Measurements from ENCODE around the gene TTLL5. TPM values are rescaled to one million over a fixed set of nuclear protein-coding genes. Genes with fewer than 3 reads are reported as not detected.
A peak's percentile ranks its signal among the peaks of the same experiment; 100 is the strongest.

The TTLL5 gene
- polyA plus RNA-seq, 4 donors, result 4.6 to 14.8 (median 8.5) TPM

DNA sequence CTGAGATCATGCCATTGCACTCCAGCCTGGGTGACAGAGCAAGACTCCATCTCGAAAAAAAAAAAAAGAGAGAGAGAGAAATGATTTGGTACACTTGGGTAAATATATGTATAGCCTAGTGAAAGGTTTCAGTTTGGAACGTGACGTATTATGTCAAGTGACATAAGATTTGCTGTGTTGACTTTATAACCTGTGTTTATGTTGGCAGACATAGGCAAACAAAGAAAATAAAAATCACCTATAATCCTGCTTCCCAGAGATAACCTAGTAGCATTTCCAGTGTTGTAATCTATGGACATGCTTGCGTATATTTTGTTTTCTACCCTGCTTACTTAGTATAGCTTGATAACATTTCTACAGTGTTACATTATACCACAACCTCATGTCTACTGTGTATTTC is 17.1 kb upstream of the TTLL5 start:
- Histone ChIP-seq H3K27me3 (ENCODE audit: control insufficient read depth in 3 of 3, insufficient read depth in 3 of 3, low read length in 3 of 3) (no peaks in the 10 kb centered on the region), H3K36me3 (ENCODE audit: control insufficient read depth in 3 of 3, insufficient read depth in 2 of 3, low read depth in 1 of 3, low read length in 3 of 3) (peaks cover 3 to 39% (median 14%) of the 10 kb centered on the region in 3 donors), H3K4me3 (ENCODE audit: low read depth in 1 of 3, low read length in 3 of 3) (no peak overlapping the region), H3K4me1 (ENCODE audit: control insufficient read depth in 3 of 3, insufficient read depth in 2 of 3, low read depth in 1 of 3, low read length in 2 of 3) (no peaks in the 10 kb centered on the region), H3K27ac (ENCODE audit: low read depth in 1 of 3, low read length in 2 of 3) (no peak overlapping the region), H3K9me3 (ENCODE audit: control insufficient read depth in 2 of 2, insufficient read depth in 1 of 2, low read depth in 1 of 2, low read length in 1 of 2) (no peaks in the 10 kb centered on the region)
- no peak for FAIRE-seq
- WGBS, 3 donors, result 60 to 65% (median 61%) methylated on average over 4 of the region's 4 CpGs
- DNase-seq, result no peak

DNA sequence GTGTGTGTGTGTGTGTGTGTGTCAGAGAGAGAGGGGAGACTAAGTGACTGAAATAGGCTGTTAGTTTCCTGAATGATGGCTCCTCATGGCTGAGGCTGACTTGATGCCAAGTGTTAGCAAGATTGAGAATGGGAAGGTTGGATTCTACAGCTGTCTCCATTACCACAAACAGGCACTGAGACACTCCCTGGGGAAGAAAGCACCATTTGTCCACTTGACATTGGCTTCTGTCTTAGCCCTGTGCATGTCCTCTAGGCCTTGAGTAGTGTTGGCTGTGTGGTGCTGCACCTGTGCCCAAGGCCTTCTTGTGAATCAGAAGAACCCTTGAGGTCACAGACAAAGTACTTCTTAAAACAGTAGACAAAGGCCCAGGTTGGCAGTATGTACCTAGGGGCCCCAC is 16.0 kb upstream of the TTLL5 start:
- no peaks in the 10 kb centered on the region for H3K9me3 ChIP-seq (ENCODE audit: control insufficient read depth in 2 of 2, insufficient read depth in 1 of 2, low read depth in 1 of 2, low read length in 1 of 2)
- no peak overlapping the region for H3K27ac ChIP-seq (ENCODE audit: low read depth in 1 of 3, low read length in 2 of 3)
- H3K4me3 ChIP-seq (ENCODE audit: low read depth in 1 of 3, low read length in 3 of 3), result no peak overlapping the region
- H3K36me3 ChIP-seq (ENCODE audit: control insufficient read depth in 3 of 3, insufficient read depth in 2 of 3, low read depth in 1 of 3, low read length in 3 of 3), result peaks cover 3 to 43% (median 14%) of the 10 kb centered on the region in 3 donors
- no peaks in the 10 kb centered on the region for H3K27me3 ChIP-seq (ENCODE audit: control insufficient read depth in 3 of 3, insufficient read depth in 3 of 3, low read length in 3 of 3)
- DNase-seq, result no peak
- H3K4me1 ChIP-seq (ENCODE audit: control insufficient read depth in 3 of 3, insufficient read depth in 2 of 3, low read depth in 1 of 3, low read length in 2 of 3), result no peaks in the 10 kb centered on the region
- FAIRE-seq, result no peak

DNA sequence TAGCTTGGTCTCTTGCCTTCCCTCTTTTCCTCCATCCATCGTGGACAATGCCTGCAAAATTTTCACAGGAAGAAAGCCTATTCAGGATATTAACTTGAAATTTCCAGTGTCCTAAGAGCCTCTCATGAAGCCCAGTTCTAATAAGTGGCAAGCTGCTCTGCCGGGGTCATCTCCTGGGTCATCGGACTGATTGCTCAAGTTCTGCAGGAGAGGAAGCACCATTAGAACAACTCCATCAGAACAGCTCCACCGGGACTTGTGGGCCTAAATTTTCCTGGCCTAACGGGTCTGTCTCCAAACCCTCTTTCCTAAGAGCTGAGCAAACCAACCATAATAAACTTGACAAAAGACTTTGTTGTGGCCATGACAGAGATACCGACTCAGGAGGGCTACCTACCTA is 14.3 kb upstream of the TTLL5 start:
- H3K4me3 ChIP-seq (ENCODE audit: low read depth in 1 of 3, low read length in 3 of 3), result no peak overlapping the region
- DNase-seq (no peak), FAIRE-seq (no peak)
- no peak overlapping the region for H3K27ac ChIP-seq (ENCODE audit: low read depth in 1 of 3, low read length in 2 of 3)
- H3K36me3 ChIP-seq (ENCODE audit: control insufficient read depth in 3 of 3, insufficient read depth in 2 of 3, low read depth in 1 of 3, low read length in 3 of 3), result peaks cover 8 to 42% (median 19%) of the 10 kb centered on the region in 3 donors
- H3K27me3 ChIP-seq (ENCODE audit: control insufficient read depth in 3 of 3, insufficient read depth in 3 of 3, low read length in 3 of 3), result no peaks in the 10 kb centered on the region
- 82 to 95% (median 89%) methylated on average over 6 of the region's 6 CpGs for WGBS, 3 donors
- H3K4me1 ChIP-seq (ENCODE audit: control insufficient read depth in 3 of 3, insufficient read depth in 2 of 3, low read depth in 1 of 3, low read length in 2 of 3), result peaks cover 0 to 8% (median 0%) of the 10 kb centered on the region in 3 donors
- no peaks in the 10 kb centered on the region for H3K9me3 ChIP-seq (ENCODE audit: control insufficient read depth in 2 of 2, insufficient read depth in 1 of 2, low read depth in 1 of 2, low read length in 1 of 2)

DNA sequence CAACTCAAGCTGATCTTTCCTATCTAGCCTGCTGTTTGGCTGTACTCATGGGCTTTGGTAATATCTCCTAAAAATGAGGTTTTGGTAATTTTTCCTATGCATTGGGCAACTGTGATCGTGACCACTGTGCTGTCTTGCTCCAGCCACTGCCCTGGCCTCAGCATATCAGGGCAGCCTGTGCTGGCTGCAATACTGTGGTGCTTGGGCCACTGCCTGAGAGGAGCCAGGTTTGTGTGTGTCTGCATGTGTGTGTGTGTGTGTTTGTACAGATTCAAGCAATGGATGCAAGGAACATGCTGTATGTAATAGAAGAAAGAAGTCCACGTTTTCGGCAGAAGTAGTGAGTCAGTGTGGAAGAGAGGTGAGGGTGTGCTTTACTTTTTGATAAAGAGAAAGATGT is 13.4 kb upstream of the TTLL5 start:
- Histone ChIP-seq H3K36me3 (ENCODE audit: control insufficient read depth in 3 of 3, insufficient read depth in 2 of 3, low read depth in 1 of 3, low read length in 3 of 3) (peaks cover 8 to 41% (median 20%) of the 10 kb centered on the region in 3 donors), H3K27ac (ENCODE audit: low read depth in 1 of 3, low read length in 2 of 3) (no peak overlapping the region), H3K4me1 (ENCODE audit: control insufficient read depth in 3 of 3, insufficient read depth in 2 of 3, low read depth in 1 of 3, low read length in 2 of 3) (peaks cover 0 to 8% (median 0%) of the 10 kb centered on the region in 3 donors), H3K9me3 (ENCODE audit: control insufficient read depth in 2 of 2, insufficient read depth in 1 of 2, low read depth in 1 of 2, low read length in 1 of 2) (no peaks in the 10 kb centered on the region), H3K27me3 (ENCODE audit: control insufficient read depth in 3 of 3, insufficient read depth in 3 of 3, low read length in 3 of 3) (no peaks in the 10 kb centered on the region), H3K4me3 (ENCODE audit: low read depth in 1 of 3, low read length in 3 of 3) (no peak overlapping the region)
- no peak for FAIRE-seq
- whole genome bisulfite sequencing, 3 donors, result 90 to 92% (median 91%) methylated on average over 3 of the region's 3 CpGs
- no peak for DNase-seq

DNA sequence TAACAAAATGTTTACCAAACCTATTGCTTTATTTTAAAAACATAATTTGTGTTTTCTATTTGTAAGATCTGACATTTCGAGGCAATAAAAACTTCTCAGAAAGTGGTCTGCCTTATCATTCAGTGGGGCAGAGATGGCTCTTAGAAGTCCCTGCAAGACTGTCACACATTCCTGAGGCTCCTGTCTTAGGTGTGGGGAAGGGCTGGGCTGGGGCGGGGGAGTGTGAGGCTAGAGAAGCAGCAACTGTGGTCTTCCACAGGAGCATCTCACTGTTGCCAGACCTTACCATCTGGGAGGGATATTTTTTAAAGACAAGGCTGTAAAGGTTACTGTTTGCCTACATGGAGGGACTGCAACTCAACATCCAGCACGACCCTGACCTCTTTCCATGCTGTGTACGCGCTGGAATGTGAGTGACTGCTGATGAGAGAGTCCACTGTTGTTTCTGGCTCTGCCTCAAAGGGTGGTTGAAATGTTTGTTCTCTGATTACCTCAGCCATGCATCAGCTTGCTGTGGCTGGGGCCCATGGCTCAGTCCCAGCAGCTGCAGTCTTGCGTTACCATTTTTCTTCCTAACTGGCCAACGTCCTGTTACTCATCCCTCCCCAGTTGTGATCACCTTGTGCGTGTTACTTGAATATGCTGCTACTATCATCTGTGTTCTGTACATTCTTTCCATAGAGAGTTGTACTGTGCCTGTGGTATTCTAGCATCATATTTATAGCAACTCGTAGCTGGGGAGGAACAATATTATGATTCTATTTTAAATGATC is 12.8 kb upstream of the TTLL5 start:
- Histone ChIP-seq H3K27me3 (ENCODE audit: control insufficient read depth in 3 of 3, insufficient read depth in 3 of 3, low read length in 3 of 3) (no peaks in the 10 kb centered on the region), H3K36me3 (ENCODE audit: control insufficient read depth in 3 of 3, insufficient read depth in 2 of 3, low read depth in 1 of 3, low read length in 3 of 3) (peaks cover 8 to 47% (median 20%) of the 10 kb centered on the region in 3 donors), H3K4me1 (ENCODE audit: control insufficient read depth in 3 of 3, insufficient read depth in 2 of 3, low read depth in 1 of 3, low read length in 2 of 3) (peaks cover 0 to 11% (median 0%) of the 10 kb centered on the region in 3 donors), H3K9me3 (ENCODE audit: control insufficient read depth in 2 of 2, insufficient read depth in 1 of 2, low read depth in 1 of 2, low read length in 1 of 2) (no peaks in the 10 kb centered on the region), H3K4me3 (ENCODE audit: low read depth in 1 of 3, low read length in 3 of 3) (no peak overlapping the region), H3K27ac (ENCODE audit: low read depth in 1 of 3, low read length in 2 of 3) (no peak overlapping the region)
- DNase-seq, result peak in 1 of 2 donors; percentile 24
- 78 to 85% (median 79%) methylated on average over 9 of the region's 9 CpGs for WGBS, 3 donors
- no peak for FAIRE-seq

DNA sequence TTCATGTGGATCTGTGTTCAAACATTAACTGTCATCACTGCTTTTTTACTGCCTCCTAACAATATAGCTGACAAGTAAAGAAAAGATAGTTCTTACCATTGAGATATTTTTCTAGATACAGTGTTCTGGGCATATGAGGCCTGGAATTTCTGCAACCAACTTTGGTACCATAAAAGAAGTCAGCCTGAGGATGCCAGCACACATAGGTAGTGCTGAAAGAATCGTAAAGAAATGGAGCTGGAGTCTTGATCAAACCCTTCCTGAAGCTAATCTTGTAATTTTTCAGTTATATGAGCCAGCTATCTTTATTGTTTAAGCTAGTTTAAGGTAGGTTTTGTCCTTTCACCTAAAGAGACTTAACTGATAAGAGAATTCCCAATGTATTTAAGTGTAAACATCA is 11.7 kb upstream of the TTLL5 start:
- Histone ChIP-seq H3K36me3 (ENCODE audit: control insufficient read depth in 3 of 3, insufficient read depth in 2 of 3, low read depth in 1 of 3, low read length in 3 of 3) (peaks cover 8 to 49% (median 18%) of the 10 kb centered on the region in 3 donors), H3K27me3 (ENCODE audit: control insufficient read depth in 3 of 3, insufficient read depth in 3 of 3, low read length in 3 of 3) (no peaks in the 10 kb centered on the region), H3K9me3 (ENCODE audit: control insufficient read depth in 2 of 2, insufficient read depth in 1 of 2, low read depth in 1 of 2, low read length in 1 of 2) (no peaks in the 10 kb centered on the region), H3K4me1 (ENCODE audit: control insufficient read depth in 3 of 3, insufficient read depth in 2 of 3, low read depth in 1 of 3, low read length in 2 of 3) (peaks cover 0 to 11% (median 0%) of the 10 kb centered on the region in 3 donors), H3K4me3 (ENCODE audit: low read depth in 1 of 3, low read length in 3 of 3) (no peak overlapping the region), H3K27ac (ENCODE audit: low read depth in 1 of 3, low read length in 2 of 3) (no peak overlapping the region)
- no peak for FAIRE-seq
- no peak for DNase-seq
- 88 to 96% (median 96%) methylated on average over 1 of the region's 1 CpG for WGBS, 3 donors

DNA sequence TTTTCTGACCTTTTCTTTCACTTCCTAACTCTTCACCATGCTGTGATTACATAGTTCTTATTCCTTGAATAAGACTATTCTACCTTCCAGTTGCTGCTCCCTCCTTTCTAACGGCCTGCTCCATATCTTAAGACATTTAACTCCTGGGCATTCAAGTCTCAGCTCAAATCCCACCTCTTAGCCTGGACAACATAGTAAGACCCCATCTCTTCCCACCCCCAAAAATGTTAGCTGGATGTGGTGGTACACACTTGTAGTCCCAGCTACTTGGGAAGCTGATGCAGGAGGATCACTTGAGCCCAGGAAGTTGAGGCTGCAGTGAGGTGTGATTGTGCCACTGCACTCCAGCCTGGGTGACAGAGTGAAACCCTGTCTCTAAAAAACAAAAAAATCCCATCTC is 11.3 kb upstream of the TTLL5 start:
- Histone ChIP-seq H3K9me3 (ENCODE audit: control insufficient read depth in 2 of 2, insufficient read depth in 1 of 2, low read depth in 1 of 2, low read length in 1 of 2) (no peaks in the 10 kb centered on the region), H3K36me3 (ENCODE audit: control insufficient read depth in 3 of 3, insufficient read depth in 2 of 3, low read depth in 1 of 3, low read length in 3 of 3) (peaks cover 8 to 47% (median 18%) of the 10 kb centered on the region in 3 donors), H3K27ac (ENCODE audit: low read depth in 1 of 3, low read length in 2 of 3) (no peak overlapping the region), H3K4me3 (ENCODE audit: low read depth in 1 of 3, low read length in 3 of 3) (no peak overlapping the region), H3K4me1 (ENCODE audit: control insufficient read depth in 3 of 3, insufficient read depth in 2 of 3, low read depth in 1 of 3, low read length in 2 of 3) (peaks cover 0 to 11% (median 0%) of the 10 kb centered on the region in 3 donors), H3K27me3 (ENCODE audit: control insufficient read depth in 3 of 3, insufficient read depth in 3 of 3, low read length in 3 of 3) (no peaks in the 10 kb centered on the region)
- no peak for DNase-seq
- 96 to 100% (median 100%) methylated on average over 1 of the region's 1 CpG for WGBS, 3 donors
- FAIRE-seq, result no peak

DNA sequence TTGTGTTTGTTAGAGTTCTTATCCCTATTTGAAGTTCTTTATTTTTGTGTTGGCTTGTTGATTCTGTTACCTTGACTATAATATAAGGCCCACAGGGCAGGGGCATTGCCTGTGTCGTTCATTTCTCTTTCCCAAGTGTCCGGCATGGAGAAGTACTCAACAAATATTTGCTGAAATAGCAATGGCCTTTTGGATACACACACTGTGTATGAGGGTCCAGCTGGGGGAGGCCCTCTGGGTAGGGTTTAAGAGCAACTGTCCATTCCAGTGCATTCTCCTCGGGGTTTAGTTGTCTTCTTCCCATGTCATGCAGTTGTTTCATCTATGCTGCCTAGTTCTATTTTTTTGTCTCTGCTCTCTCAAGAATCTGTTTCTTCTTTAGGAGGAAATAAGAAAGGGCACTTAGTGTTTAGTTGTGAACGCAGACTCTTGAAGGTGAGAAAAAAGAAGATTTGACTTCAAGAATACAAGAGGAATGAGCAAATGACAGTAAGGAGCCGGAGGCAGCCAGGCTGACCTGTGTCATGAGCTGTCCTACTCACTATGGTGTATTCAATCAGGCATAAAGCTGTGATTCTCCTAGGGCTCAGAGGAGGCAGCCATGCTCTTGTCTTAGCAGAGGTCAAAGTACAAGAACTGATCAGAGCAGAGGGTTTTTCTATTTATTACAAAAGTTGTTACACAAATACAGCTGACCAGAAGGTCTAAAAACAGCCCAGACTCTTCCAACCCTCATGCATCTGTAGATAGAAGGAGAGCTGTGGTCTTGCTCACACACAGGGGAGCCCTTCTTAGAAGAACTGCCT is 10.6 kb upstream of the TTLL5 start:
- Histone ChIP-seq H3K27ac (ENCODE audit: low read depth in 1 of 3, low read length in 2 of 3) (no peak overlapping the region), H3K36me3 (ENCODE audit: control insufficient read depth in 3 of 3, insufficient read depth in 2 of 3, low read depth in 1 of 3, low read length in 3 of 3) (peaks cover 8 to 47% (median 18%) of the 10 kb centered on the region in 3 donors), H3K4me1 (ENCODE audit: control insufficient read depth in 3 of 3, insufficient read depth in 2 of 3, low read depth in 1 of 3, low read length in 2 of 3) (peaks cover 0 to 11% (median 0%) of the 10 kb centered on the region in 3 donors), H3K27me3 (ENCODE audit: control insufficient read depth in 3 of 3, insufficient read depth in 3 of 3, low read length in 3 of 3) (no peaks in the 10 kb centered on the region), H3K9me3 (ENCODE audit: control insufficient read depth in 2 of 2, insufficient read depth in 1 of 2, low read depth in 1 of 2, low read length in 1 of 2) (no peaks in the 10 kb centered on the region), H3K4me3 (ENCODE audit: low read depth in 1 of 3, low read length in 3 of 3) (no peak overlapping the region)
- FAIRE-seq, result no peak
- 93 to 95% (median 93%) methylated on average over 5 of the region's 5 CpGs for whole genome bisulfite sequencing, 3 donors
- peak; percentile 29 to 48 for DNase-seq
